NCI-H526 (cell line): ENCODE measurements around the gene ASIC4.
A peak's percentile ranks its signal among the peaks of the same experiment; 100 is the strongest.

ENCODE experiments used
- DNase-seq, 2 experiments: peaks; one replicate each; lab custom pipeline; 2025; lab: John Stamatoyannopoulos, UW

Gene ASIC4

DNA sequence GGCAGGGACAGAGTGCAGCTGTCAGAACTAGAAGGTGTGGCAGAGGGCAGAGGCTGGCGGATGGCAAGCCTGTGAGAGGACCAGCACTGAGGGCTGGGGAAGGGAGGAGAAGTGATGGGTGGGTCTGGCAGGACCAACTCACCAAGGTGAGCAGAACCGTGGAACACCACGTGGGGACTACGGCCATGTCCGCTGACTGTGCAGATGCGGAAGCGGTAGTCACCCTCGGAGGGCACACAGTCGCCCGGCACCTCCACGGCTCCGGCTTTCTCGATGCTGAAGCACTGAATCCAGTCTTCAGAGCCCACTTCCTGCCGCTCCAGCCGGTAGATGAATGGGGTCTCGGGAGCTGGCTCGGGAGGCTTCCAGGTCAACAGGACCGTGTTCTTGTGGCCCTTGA lies 52.8 kb downstream of the ASIC4 start:
- DNase-seq, result no peak

DNA sequence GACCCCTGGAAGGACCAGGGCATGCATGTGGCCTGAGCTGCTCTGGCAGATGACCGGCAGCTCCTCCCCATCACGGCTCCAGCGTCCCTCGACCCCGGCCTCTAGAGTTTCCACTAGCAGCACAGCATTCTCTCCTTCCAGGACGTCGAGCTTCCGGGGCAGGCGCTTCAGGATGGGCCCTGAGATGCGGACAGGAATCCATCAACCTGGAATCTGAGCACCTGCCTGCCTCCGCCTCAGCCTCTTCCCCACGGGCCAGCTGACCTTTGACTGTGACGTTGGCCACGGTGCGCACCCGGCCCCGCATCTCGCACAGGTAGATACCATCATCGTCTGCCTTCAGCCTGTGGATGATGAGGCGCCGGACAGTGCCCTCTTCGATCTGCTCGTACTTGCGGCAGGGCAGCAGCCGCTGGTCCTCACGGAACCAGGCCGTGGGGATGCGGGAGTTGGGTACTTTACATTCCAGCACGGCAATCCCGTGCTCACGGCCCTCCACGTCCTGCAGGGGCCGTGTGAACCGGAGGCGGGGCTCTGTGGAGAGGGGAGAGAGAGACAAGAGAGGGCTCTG lies 53.6 kb downstream of the ASIC4 start:
- DNase-seq, result no peak

DNA sequence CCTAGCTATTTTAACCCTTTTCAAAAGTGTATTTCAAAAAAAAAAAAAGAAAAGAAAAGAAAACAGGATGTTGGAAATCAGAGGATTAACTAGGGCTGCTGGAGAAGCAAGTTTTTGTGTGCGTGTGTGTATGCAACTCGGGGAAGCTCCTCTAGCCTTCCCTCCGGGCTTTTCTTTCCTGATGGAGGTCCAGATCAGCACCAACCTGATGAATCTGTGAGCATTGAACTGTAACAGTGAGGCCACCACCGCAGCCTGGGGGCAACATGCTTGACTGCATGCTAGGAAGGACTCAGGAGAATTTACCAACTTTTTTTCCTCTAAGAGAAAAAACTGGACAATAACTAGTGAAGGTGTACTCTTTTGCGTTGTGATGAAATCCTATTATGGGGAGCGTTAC lies 54.8 kb downstream of the ASIC4 start:
- no peak for DNase-seq

DNA sequence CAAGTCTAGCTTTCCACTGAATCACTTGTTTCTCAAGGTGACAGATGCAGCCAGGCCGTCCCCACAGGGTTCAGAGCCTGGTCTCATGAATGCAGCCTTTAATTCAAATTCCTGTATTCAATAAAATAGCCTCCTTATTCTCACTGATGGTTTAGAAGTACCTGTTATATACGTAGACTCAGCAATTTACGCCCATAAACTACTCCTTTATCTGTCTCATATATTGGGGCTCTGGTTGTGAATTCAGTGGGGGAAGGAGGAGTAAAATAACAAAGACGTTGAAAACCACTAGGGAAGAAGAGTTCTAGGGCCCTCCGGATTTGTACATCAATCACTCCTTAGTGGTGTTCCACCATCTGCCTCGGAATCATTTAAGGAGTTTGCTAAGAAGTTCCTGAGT lies 55.4 kb downstream of the ASIC4 start:
- no peak for DNase-seq

DNA sequence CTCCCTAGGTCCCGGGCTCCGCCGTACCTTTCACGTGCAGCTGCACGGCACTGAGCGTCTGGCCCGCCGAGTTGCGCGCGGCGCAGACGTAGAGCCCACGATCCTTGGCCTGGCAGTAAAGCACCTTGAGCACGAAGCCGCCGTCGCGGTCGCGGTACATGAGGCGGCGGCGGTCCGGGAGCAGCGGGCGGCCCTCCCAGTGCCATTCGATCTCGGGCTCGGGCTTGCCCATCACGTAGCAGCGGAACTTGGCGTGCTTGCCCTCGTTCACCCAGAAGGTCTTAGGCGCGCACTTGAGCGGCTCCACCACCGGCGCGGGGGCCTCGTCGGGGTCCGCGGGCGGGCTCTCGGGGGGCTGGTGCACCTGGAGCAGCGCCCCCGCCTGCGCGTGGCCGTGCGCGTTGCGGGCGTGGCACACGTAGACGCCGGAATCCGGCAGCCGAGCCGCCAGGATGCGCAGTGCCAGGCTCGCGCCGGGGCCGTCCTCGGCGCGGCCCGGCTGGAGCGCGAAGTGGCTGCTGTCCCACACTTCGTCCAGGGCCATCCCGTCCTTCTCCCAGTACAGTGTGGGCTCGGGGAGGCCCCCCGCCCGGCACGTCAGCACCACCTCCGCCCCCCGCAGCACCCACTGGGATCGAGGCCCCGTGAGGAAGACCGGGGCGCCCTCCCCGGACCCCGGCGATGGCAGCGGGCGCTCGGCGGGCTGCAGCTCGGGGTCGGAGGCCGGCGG lies 56.1 kb downstream of the ASIC4 start:
- peak in 1 of 2 experiments; percentile 70 for DNase-seq

DNA sequence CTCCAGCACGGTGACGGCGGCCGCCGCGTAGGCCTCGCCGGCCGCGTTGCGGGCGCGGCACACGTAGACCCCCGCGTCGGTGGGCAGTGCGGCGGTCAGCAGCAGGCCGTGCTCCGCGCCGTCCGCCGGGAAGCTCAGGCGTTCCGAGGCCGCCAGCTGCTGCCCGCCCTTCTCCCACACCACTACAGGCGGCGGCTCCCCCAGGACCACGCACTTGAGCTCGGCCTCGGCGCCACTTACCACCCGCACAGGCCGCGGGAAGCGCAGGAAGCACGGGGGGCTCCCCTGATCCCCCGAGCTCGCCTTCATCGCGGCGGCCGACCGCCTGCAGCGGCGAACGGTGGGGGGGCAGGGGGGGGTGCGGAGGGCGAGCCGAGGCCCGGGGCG lies 56.6 kb downstream of the ASIC4 start:
- peak in 1 of 2 experiments; percentile 65 for DNase-seq

DNA sequence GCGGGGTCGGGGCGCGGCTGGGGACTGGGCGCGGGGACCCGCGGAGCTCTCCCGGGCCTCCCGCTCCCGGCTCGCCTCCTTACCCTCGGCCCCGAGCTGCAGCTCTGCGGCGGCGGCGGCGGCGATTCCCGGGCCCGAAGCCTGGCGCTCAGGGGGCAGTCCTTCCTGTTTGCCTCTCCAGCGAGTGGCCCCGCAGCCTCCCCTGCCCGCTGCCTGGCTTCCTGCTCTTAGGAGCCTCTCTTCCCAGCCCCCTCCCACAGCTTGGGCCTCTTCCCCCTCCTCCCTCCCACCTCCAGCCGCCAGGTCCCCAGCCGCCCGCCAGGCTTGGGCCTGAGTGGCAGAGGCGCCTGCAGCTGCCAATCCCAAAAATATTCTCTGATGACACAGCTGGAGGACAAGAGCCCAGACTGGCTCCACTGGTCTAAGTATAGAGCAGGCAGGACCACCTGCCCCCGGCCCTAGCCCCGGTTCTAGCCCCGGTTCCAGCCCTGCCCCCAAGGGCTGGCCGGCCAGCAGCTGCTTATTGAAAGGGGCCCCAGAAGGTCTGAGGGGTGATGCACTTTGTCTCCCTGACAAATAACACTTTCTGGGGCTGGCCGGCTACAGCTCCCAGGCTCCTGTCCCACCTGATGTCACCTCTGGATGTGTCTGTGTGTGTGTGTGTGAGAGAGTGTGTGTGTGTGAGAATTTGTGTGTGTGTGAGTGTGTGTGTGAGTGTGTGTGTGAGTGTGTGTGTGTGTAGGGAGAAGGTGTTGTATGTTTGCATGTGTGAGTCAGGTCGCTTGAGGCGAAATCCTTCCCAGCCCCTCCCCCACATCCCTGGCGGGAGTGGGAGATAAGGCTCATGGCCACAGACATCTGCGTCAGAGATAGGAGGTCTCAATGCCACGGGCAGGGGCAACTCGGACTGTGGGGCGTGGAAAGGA lies 57.3 kb downstream of the ASIC4 start, which contains the start of gene OBSL1:
Gene OBSL1 (minus strand): TSS at position 229 of the 926 bp plus-strand sequence. CDS start 307 bp downstream, outside the sequence.
- DNase-seq, result peak; percentile 73 to 93

DNA sequence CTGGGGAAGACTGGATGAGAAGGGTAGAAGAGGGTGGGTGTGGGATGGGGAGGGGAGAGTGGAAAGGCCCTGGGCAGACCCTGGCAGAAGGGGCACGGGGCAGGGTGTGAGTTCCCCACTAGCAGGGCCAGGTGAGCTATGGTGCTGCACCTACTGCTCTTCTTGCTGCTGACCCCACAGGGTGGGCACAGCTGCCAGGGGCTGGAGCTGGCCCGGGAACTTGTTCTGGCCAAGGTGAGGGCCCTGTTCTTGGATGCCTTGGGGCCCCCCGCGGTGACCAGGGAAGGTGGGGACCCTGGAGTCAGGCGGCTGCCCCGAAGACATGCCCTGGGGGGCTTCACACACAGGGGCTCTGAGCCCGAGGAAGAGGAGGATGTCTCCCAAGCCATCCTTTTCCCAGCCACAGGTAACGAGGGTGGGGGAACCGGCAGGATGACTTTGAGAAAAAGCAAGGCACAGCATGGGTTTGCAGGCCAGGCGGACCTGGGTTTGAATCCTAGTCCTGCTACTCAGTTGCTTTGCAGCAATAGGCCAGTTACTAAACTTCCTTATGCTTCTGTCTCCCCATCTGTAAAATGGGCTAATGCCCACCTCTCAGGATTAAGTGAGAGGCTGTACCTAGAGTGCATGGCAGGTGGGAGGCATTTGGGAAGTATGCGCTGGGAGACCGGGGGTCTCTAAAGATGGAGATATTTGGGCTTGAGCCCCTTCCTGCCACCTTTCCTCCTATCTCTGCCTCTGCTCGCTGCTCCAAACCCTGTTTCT lies 58.1 kb downstream of the ASIC4 start, which contains the start of gene INHA:
Gene INHA (plus strand): TSS at position 74 of the 765 bp plus-strand sequence. CDS start 65 bp downstream, at position 139.
- DNase-seq, result no peak

DNA sequence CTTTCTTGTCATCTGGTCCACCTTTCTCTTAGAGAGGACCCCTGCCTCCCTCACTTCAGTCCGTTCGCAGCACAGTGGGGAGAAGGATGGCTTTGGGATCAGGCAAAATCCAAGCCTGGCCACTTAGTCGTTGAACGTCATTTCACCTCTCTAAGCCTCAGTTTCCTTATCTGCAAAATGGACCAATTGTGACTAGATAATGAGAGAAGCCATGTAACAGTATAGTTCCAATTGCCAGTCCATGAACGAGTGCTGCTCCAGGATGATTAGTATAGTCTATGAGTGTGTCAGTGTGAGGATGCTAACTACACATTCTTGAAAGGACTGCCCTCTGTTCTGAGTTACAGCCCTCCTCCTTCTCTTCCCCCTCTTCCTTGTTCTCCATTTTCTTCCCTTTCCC lies 58.9 kb downstream of the ASIC4 start:
- no peak for DNase-seq

DNA sequence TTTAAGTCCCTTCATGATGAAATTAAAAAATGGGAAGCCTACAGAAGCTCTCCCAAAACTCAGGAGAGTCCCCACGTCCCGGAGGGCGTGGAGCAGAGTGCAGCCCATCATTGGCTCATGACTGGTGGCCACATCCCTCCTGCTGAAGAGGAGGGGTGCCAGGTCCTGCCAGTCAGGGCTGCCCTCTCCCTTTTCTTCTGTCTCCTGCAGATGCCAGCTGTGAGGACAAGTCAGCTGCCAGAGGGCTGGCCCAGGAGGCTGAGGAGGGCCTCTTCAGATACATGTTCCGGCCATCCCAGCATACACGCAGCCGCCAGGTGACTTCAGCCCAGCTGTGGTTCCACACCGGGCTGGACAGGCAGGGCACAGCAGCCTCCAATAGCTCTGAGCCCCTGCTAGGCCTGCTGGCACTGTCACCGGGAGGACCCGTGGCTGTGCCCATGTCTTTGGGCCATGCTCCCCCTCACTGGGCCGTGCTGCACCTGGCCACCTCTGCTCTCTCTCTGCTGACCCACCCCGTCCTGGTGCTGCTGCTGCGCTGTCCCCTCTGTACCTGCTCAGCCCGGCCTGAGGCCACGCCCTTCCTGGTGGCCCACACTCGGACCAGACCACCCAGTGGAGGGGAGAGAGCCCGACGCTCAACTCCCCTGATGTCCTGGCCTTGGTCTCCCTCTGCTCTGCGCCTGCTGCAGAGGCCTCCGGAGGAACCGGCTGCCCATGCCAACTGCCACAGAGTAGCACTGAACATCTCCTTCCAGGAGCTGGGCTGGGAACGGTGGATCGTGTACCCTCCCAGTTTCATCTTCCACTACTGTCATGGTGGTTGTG lies 60.4 kb downstream of the ASIC4 start:
- no peak for DNase-seq

DNA sequence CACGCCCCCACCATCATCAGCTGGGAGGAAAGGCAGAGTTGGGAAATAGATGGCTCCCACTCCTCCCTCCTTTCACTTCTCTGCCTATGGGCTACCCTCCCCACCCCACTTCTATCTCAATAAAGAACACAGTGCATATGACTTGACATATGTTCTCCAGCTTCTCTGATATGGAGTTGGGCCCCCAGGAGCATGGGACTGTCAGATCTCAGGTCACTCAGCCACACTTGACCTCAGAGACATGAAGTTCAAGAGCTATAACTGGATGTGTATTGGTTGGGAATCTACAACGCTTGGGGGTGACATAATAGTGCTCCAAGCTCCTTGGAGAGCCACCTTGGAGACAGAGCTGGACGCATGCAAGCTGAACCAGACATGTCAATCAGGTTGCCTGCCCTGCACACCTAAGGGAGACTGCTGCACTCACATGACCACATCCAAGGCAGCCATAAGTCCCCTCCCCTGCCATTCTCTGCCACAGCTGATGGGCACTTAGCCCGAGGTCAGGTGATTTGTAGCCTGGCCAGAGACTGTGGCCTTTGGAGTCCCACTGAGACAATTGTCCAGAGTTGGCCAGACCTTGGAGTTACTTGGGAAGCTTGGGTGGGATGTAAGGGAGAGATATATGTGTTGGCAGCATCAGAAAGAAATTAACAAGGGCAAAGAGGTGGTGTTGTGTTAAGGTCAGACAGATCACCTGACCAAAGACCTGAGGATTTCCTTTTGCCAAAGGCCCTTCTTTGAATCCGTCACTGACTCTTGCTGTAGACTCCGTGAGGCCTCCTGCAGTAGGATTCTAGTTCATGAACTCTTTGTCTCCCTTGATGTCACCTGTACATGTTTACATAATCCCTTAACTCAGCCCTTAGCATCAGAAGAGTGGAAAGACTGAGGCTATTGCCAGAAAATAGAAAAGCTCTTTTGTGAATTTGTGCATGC lies 61.6 kb downstream of the ASIC4 start:
- no peak for DNase-seq

DNA sequence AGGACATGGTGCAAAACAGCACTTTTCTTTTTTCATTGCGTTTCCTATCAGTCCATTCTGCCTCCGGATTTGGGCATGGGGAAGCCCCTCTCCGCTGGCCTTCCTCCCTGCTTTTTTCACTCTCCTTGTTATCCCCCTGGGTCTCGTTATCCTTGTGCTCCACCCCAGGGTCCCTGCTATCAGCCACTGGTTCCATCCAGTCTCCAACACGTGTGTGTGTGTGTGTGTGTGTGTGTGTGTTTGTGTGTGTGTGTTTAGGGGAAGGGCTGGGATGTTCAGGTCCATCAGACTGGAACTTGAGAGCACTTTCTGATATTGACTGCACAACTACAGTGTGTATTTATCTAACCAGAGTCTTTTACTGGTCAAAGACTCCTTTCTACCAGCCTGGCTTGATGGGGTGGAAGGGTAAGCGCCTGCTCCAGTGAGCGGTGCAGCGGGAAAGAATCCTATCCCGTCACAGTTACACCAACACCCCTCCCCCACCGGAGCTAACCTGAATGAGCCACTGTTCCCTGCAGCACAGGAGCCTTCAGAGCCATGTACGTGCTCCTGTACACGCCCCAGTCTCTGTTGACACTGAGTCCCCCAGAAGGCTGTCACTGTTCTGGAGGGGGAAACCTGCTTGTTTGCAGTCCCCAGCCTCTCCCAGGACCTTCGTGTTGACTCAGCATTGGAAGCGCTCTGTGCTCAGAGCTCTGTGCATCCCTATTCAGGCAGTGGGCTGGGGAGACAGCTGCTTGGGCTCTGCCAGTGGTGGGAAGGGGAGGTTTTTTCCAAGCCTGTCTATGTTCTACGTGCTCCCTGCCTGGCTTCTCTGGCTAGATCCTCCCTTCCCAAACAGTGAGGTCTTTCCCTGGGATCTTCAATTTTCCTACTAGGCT lies 62.5 kb downstream of the ASIC4 start:
- DNase-seq, result peak; percentile 79 to 91

DNA sequence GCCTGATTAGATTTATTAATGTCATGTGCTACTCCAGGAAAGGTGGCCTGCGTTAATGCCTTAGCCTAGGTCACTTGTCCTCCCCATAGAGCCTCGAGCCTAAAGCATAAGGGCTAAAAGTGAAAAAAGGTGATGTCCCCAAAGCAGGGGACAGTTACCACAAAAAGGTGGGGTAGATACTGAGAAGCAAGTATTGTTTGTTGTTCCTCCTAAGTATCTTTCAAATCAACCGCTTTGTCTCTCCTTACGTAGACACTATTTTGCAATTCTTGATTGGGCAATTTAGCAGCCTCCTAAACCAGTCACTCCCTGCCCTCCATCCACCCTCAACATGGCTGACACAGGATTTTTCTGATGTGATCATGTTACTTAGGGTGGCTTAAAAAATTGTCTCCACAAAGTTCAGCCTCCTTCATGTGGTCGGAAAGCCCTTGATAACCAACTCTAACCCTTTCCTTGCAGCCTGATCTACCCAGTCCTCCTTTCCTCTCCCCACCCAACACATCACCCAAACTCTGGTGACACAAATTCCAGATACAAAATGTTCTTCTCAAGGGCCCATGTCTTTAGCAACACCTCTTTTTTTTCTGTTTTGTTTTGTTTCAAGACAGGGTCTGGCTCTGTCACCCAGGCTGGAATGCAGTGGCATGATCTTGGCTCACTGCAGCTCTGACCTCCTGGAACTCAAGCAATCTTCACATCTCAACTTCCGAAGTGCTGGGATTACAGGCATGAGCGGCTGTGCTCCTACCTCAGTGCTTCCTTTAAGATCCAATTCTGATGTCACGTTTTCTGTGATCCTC lies 64.7 kb downstream of the ASIC4 start:
- no peak for DNase-seq

DNA sequence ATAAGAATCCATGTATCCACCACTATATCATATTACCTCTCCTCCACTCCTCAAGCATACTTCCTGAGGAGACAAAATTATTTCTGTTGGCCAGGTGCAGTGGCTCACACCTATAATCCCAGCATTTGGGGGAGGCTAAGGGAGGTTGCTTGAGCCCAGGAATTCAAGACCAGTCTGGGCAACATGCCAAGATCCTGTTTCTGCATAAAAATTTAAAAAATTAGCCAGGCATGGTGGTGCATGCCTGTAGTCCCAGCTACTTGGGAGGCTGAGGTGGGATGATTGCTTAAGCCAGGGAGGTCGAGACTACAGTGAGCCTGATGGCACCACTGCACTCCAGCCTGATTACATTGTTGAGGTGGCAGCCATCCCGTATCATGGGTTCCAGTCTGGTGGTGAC lies 67.1 kb downstream of the ASIC4 start:
- no peak for DNase-seq
